A549 (cell line): ENCODE results near the gene ZNF433. TPM values are rescaled to one million over a fixed set of nuclear protein-coding genes. Genes with fewer than 3 reads are reported as not detected.

Experiments used
- ATAC-seq, 2 experiments: fragments of 200-7000 bp in 1 of 2; fragments of >200 bp in 1 of 2; cut with Nextera tagmentation in 1 of 2; cut with Tn5 transposase in 1 of 2; 3 replicates each; pipeline versions ENCODE4 v1.8.0 to v1.9.1; 2018 to 2020; ENCODE audit warnings: mild to moderate bottlenecking in 1 of 2, moderate library complexity in 1 of 2
- CTCF ChIA-PET: fragments of 300-600 bp; sonication (Branson Sonifier 250); formaldehyde crosslinking; extraction: SDS; loops from one replicate; lab custom pipeline; 2021; ENCODE audit warnings: antibody characterized with exemption, inconsistent platforms; lab: Yijun Ruan, JAX
- POLR2A ChIA-PET: fragments of 350-600 bp; formaldehyde crosslinking; extraction: SDS; loops from one replicate; lab custom pipeline; 2021; ENCODE audit warnings: antibody characterized with exemption, inconsistent platforms; lab: Yijun Ruan, JAX
- DNase-seq, 2 experiments: peaks; one replicate each; pipeline versions ENCODE4 v3.0.0 to v3.0.0-alpha.2; 2011 to 2016; ENCODE audit warnings: low read depth in 1 of 2, low spot score in 1 of 2
- FAIRE-seq: peaks from 2 replicates; lab custom pipeline; 2011; peaks lifted over from hg19 to GRCh38; lab: Jason Lieb, UNC
- H3K27ac ChIP-seq, 2 experiments: fragments of >200 bp; sonication (Bioruptor Twin); formaldehyde crosslinking; 3 replicates each; pipeline ENCODE4 v1.5.1; 2016 to 2017
- H3K4me1 ChIP-seq: fragments of >200 bp; sonication (Bioruptor Twin); formaldehyde crosslinking; 3 replicates; pipeline ENCODE4 v1.6.1; 2016
- H3K4me2 ChIP-seq: fragments of >200 bp; sonication (Bioruptor Twin); formaldehyde crosslinking; 3 replicates; pipeline ENCODE4 v1.6.1; 2016
- H3K4me3 ChIP-seq: fragments of >200 bp; sonication (Bioruptor Twin); formaldehyde crosslinking; 3 replicates; pipeline ENCODE4 v1.5.1; 2016
- H3K9me3 ChIP-seq: fragments of >200 bp; sonication (Bioruptor Twin); formaldehyde crosslinking; 3 replicates; pipeline ENCODE4 v1.6.1; 2016
- CBX2 ChIP-seq: fragments of 200-600 bp; sonication (generic); IDR thresholded peaks from 2 replicates; pipeline ENCODE4 v1.6.1; 2016; ENCODE audit warnings: low read depth, mild to moderate bottlenecking, borderline replicate concordance
- CHD2 ChIP-seq: fragments of 150-350 bp; IDR thresholded peaks from 2 replicates; pipeline ENCODE4 v1.6.1; 2014; ENCODE audit warnings: low read length; ENCODE audit not compliant: partially characterized antibody
- EHMT2 ChIP-seq: fragments of 200-600 bp; sonication (generic); IDR thresholded peaks from 2 replicates; pipeline ENCODE4 v1.6.1; 2016; ENCODE audit warnings: antibody characterized with exemption, low read depth, mild to moderate bottlenecking, moderate library complexity
- ESRRA ChIP-seq: fragments of 150-350 bp; IDR thresholded peaks from 2 replicates; pipeline ENCODE4 v1.6.1; 2014; ENCODE audit warnings: mild to moderate bottlenecking, low read length, borderline replicate concordance
- FOSL2 ChIP-seq, 2 experiments: fragments of 450-650 bp in 1 of 2; fragments of >200 bp in 1 of 2; sonication (Bioruptor Twin) in 1 of 2; formaldehyde crosslinking; IDR thresholded peaks; 2 replicates each; pipeline versions ENCODE4 v1.5.0 to v1.6.1; 2016 to 2020; ENCODE audit warnings: mild to moderate bottlenecking in 1 of 2, moderate library complexity in 1 of 2
- FOXS1 ChIP-seq: fragments of 250-450 bp; sonication (Bioruptor Pico); IDR thresholded peaks from 2 replicates; pipeline ENCODE4 v1.5.0; 2020; ENCODE audit warnings: mild to moderate bottlenecking, moderate library complexity
- HEYL ChIP-seq: fragments of 250-450 bp; sonication (Bioruptor Pico); IDR thresholded peaks from 2 replicates; pipeline ENCODE4 v1.8.0; 2021; ENCODE audit warnings: mild to moderate bottlenecking, moderate library complexity
- HOXB5 ChIP-seq: fragments of 250-450 bp; sonication (Bioruptor Pico); IDR thresholded peaks from 2 replicates; pipeline ENCODE4 v1.5.0; 2020; ENCODE audit warnings: mild to moderate bottlenecking, moderate library complexity
- KDM1A ChIP-seq: fragments of 200-600 bp; sonication (generic); IDR thresholded peaks from 2 replicates; pipeline ENCODE4 v1.6.1; 2016; ENCODE audit warnings: low read depth, mild to moderate bottlenecking
- MAZ ChIP-seq: fragments of 150-350 bp; IDR thresholded peaks from 2 replicates; pipeline ENCODE4 v1.6.1; 2014; ENCODE audit warnings: antibody characterized with exemption, low read depth, low read length, borderline replicate concordance
- RARB ChIP-seq: fragments of 250-450 bp; sonication (Bioruptor Pico); IDR thresholded peaks from 2 replicates; pipeline ENCODE4 v1.8.0; 2021; ENCODE audit warnings: mild to moderate bottlenecking, moderate library complexity
- RCOR1 ChIP-seq: fragments of 150-350 bp; IDR thresholded peaks from 2 replicates; pipeline ENCODE4 v1.6.1; 2014; ENCODE audit warnings: antibody characterized with exemption, low read length, low read depth
- SMC3 ChIP-seq: fragments of >200 bp; sonication (Bioruptor Twin); formaldehyde crosslinking; IDR thresholded peaks from 3 replicates; pipeline ENCODE4 v1.6.1; 2018; ENCODE audit warnings: inconsistent platforms
- SREBF2 ChIP-seq: fragments of 450-650 bp; IDR thresholded peaks from 2 replicates; pipeline ENCODE4 v1.6.1; 2014; ENCODE audit warnings: mild to moderate bottlenecking, moderate library complexity
- ZFP36 ChIP-seq: fragments of 450-650 bp; IDR thresholded peaks from 2 replicates; pipeline ENCODE4 v1.6.1; 2014; ENCODE audit warnings: borderline replicate concordance; ENCODE audit not compliant: partially characterized antibody
- ZNF302 ChIP-seq: fragments of 250-450 bp; sonication (Bioruptor Pico); IDR thresholded peaks from 2 replicates; pipeline ENCODE4 v1.9.0; 2021; ENCODE audit warnings: inconsistent platforms, mild to moderate bottlenecking, moderate library complexity
- WGBS: methylation state at CpG from one replicate; pipeline ENCODE4 v1.1.6; 2017; ENCODE audit errors: missing lambda C conversion rate; 5-methylcytosine and 5-hydroxymethylcytosine counted together
- polyA plus RNA-seq, 4 experiments: library from polyadenylated mRNA; depleted of rRNA in 3 of 4; stranded (reverse); fragments of >200 nt; fragmentation: RNase III in 1 of 4; extraction: RNeasy Plus Mini Kit Qiagen cat#74134 plus additional on column Dnase treatment in 1 of 4; gene quantifications; 2 replicates in 3 of 4; 3 replicates in 1 of 4; pipeline ENCODE4 v1.2.3, GENCODE V29; 2011 to 2017
- TF ChIP-seq, protein P1 (sequence below): fragments of 200-600 bp; sonication (generic); IDR thresholded peaks from 2 replicates; pipeline ENCODE4 v1.6.1; 2016; ENCODE audit warnings: antibody characterized with exemption, mild to moderate bottlenecking, moderate library complexity
- TF ChIP-seq, protein P2 (sequence below): fragments of >200 bp; sonication (Bioruptor Twin); formaldehyde crosslinking; IDR thresholded peaks from 3 replicates; pipeline ENCODE4 v1.5.1; 2016
- TF ChIP-seq, protein P3 (sequence below): IDR thresholded peaks from 2 replicates; pipeline ENCODE4 v1.6.1; 2012; ENCODE audit warnings: low read depth, borderline replicate concordance
- TF ChIP-seq, protein P4 (sequence below): fragments of 150-350 bp; IDR thresholded peaks from 2 replicates; pipeline ENCODE4 v1.6.1; 2014; ENCODE audit warnings: low read depth, mild to moderate bottlenecking, low read length

Gene ZNF433
- polyA plus RNA-seq, 2 of the 4 experiments (the other 2 are of a cell fraction) = not detected

DNA sequence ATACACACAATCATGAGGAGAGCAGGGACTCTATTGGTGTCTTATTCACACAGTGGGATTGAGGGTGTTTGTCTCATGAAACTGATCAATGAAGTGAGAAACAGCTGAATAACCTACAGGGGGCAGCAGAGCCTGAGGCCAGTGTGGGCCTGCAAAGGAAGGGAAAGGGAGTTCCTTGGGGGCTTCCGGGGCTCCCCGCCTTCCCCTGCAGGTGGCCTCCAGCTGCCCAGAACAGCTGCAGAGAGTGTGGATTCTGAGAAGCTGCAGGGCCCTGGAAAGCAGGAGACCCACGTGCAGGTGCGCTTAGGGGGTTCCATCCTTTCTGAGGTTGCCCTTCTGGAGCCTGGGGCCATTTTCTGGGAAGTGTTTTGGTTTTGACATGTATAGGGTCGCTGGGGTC lies 50.5 kb downstream of the ZNF433 start (continued):
- TF ChIP-seq ZNF302 = no peak
- no peak for TF ChIP-seq ESRRA
- TF ChIP-seq SREBF2 = no peak
- TF ChIP-seq, all 56 proteins: peak for 0

DNA sequence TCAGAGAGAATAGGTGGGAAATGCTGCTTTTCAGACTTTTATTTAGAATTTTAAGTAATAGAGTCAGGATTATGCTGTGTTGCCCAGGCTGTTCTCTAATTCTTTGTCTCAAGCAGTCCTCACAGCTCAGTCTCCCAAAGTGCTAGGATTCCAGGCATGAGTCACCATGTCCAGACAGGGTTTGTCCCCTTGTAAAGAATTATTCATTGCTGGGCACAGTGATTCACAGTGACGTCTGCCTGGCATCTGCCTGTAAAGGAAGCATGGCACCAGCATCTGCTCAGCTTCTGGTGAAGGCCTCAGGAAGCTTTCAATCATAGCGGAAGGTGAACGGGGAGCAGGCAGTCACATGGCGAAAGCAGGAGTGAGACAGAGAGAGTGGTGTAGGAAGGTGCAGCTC lies 53.0 kb downstream of the ZNF433 start:
- H3K9me3 ChIP-seq = peaks cover 21% of the 10 kb centered on the region; the same call in 2 of the 3 replicates
- no peak overlapping the region for H3K4me3 ChIP-seq
- no peak overlapping the region for H3K27ac ChIP-seq
- CTCF ChIA-PET = no interaction called here
- WGBS = 51% methylated on average over 4 of the region's 4 CpGs
- TF ChIP-seq HOXB5 (CRISPR knock-in tag) (no peak), CHD2 (no peak), RCOR1 (no peak), KDM1A (no peak), HEYL (no peak), SMC3 (no peak), ESRRA (no peak)
- TF ChIP-seq, protein P1, sequence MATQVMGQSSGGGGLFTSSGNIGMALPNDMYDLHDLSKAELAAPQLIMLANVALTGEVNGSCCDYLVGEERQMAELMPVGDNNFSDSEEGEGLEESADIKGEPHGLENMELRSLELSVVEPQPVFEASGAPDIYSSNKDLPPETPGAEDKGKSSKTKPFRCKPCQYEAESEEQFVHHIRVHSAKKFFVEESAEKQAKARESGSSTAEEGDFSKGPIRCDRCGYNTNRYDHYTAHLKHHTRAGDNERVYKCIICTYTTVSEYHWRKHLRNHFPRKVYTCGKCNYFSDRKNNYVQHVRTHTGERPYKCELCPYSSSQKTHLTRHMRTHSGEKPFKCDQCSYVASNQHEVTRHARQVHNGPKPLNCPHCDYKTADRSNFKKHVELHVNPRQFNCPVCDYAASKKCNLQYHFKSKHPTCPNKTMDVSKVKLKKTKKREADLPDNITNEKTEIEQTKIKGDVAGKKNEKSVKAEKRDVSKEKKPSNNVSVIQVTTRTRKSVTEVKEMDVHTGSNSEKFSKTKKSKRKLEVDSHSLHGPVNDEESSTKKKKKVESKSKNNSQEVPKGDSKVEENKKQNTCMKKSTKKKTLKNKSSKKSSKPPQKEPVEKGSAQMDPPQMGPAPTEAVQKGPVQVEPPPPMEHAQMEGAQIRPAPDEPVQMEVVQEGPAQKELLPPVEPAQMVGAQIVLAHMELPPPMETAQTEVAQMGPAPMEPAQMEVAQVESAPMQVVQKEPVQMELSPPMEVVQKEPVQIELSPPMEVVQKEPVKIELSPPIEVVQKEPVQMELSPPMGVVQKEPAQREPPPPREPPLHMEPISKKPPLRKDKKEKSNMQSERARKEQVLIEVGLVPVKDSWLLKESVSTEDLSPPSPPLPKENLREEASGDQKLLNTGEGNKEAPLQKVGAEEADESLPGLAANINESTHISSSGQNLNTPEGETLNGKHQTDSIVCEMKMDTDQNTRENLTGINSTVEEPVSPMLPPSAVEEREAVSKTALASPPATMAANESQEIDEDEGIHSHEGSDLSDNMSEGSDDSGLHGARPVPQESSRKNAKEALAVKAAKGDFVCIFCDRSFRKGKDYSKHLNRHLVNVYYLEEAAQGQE = no peak
- ATAC-seq (no peak), FAIRE-seq (no peak), DNase-seq (no peak)
- no peak overlapping the region for H3K4me2 ChIP-seq
- POLR2A ChIA-PET = no interaction called here
- H3K4me1 ChIP-seq = no peaks in the 10 kb centered on the region

DNA sequence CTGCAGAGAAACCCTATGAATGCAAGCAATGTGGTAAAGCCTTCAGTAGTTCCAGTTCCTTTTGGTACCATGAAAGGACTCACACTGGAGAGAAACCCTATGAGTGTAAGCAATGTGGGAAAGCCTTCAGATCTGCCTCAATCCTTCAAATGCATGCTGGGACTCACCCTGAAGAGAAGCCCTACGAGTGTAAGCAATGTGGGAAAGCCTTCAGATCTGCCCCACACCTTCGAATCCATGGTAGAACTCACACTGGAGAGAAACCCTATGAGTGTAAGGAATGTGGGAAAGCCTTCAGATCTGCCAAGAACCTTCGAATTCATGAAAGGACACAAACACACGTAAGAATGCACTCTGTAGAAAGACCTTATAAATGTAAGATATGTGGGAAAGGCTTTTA lies 56.0 kb downstream of the ZNF433 start:
- 7% methylated on average over 4 of the region's 4 CpGs for WGBS
- Histone ChIP-seq H3K4me3 (no peak overlapping the region), H3K4me1 (no peaks in the 10 kb centered on the region), H3K27ac (no peak overlapping the region), H3K9me3 (peaks cover 27% of the 10 kb centered on the region; the same call in 2 of the 3 replicates), H3K4me2 (no peak overlapping the region)
- ChIA-PET POLR2A (no interaction called here), CTCF (no interaction called here)
- no peak for FAIRE-seq
- no peak for DNase-seq
- ATAC-seq = no peak
- no peak for TF ChIP-seq EHMT2
- TF ChIP-seq, protein P2, sequence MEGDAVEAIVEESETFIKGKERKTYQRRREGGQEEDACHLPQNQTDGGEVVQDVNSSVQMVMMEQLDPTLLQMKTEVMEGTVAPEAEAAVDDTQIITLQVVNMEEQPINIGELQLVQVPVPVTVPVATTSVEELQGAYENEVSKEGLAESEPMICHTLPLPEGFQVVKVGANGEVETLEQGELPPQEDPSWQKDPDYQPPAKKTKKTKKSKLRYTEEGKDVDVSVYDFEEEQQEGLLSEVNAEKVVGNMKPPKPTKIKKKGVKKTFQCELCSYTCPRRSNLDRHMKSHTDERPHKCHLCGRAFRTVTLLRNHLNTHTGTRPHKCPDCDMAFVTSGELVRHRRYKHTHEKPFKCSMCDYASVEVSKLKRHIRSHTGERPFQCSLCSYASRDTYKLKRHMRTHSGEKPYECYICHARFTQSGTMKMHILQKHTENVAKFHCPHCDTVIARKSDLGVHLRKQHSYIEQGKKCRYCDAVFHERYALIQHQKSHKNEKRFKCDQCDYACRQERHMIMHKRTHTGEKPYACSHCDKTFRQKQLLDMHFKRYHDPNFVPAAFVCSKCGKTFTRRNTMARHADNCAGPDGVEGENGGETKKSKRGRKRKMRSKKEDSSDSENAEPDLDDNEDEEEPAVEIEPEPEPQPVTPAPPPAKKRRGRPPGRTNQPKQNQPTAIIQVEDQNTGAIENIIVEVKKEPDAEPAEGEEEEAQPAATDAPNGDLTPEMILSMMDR = no peak

DNA sequence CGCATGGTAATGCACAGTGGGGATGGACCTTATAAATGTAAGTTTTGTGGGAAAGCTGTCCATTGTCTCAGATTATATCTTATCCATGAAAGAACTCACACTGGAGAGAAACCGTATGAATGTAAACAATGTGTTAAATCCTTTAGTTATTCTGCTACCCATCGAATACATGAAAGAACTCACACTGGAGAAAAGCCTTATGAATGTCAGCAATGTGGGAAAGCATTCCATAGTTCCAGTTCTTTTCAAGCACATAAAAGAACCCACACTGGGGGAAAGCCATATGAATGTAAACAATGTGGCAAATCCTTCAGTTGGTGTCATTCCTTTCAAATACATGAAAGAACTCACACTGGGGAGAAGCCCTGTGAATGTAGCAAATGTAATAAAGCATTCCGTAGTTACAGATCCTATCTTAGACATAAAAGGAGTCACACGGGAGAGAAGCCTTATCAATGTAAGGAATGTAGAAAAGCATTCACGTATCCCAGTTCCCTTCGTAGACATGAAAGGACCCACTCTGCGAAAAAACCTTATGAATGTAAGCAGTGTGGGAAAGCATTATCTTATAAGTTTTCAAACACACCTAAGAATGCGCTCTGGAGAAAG lies 56.9 kb downstream of the ZNF433 start:
- Histone ChIP-seq H3K4me2 (no peak overlapping the region), H3K4me1 (no peaks in the 10 kb centered on the region), H3K4me3 (no peak overlapping the region), H3K27ac (no peak overlapping the region), H3K9me3 (peaks cover 27% of the 10 kb centered on the region; the same call in 2 of the 3 replicates)
- no peak for FAIRE-seq
- ChIA-PET CTCF (no interaction called here), POLR2A (no interaction called here)
- 32% methylated on average over 9 of the region's 9 CpGs for WGBS
- no peak for ATAC-seq
- no peak for DNase-seq
- TF ChIP-seq CBX2 = no peak
- TF ChIP-seq, protein P3, sequence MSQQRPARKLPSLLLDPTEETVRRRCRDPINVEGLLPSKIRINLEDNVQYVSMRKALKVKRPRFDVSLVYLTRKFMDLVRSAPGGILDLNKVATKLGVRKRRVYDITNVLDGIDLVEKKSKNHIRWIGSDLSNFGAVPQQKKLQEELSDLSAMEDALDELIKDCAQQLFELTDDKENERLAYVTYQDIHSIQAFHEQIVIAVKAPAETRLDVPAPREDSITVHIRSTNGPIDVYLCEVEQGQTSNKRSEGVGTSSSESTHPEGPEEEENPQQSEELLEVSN = no peak
- TF ChIP-seq RARB (CRISPR knock-in tag) = no peak
- no peak for TF ChIP-seq FOXS1 (CRISPR knock-in tag)
- TF ChIP-seq FOSL2 (IDR thresholded peaks at IDR 0.05) = no peak
- TF ChIP-seq FOSL2 (CRISPR knock-in tag; IDR thresholded peaks at IDR 0.05) = no peak
- TF ChIP-seq, protein P1 = no peak
- TF ChIP-seq MAZ = no peak
- TF ChIP-seq ZFP36 = no peak
- TF ChIP-seq, protein P4, sequence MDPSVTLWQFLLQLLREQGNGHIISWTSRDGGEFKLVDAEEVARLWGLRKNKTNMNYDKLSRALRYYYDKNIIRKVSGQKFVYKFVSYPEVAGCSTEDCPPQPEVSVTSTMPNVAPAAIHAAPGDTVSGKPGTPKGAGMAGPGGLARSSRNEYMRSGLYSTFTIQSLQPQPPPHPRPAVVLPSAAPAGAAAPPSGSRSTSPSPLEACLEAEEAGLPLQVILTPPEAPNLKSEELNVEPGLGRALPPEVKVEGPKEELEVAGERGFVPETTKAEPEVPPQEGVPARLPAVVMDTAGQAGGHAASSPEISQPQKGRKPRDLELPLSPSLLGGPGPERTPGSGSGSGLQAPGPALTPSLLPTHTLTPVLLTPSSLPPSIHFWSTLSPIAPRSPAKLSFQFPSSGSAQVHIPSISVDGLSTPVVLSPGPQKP = no peak
